ENCODE results near the gene CRY2. TPM values are rescaled to one million over a fixed set of nuclear protein-coding genes. Genes with fewer than 3 reads are reported as not detected.
A peak's percentile ranks its signal among the peaks of the same experiment; 100 is the strongest.

CRY2 gene
- total RNA-seq, 1 donor from 2014 or later, result 10.8 TPM

- no peak for TF ChIP-seq CTCF (IDR thresholded peaks at IDR 0.05; ENCODE audit: insufficient read depth, low read length, severe bottlenecking)
- DNase-seq (ENCODE audit: low read depth) (no peak), FAIRE-seq (no peak)
- no peaks in the 10 kb centered on the region for H3K27me3 ChIP-seq (ENCODE audit: control insufficient read depth, insufficient read depth, low read length)
- no peak overlapping the region for H3K4me3 ChIP-seq (ENCODE audit: low read depth, low read length)
- H3K36me3 ChIP-seq (ENCODE audit: control insufficient read depth, insufficient read depth, low read length), result peaks cover 33% of the 10 kb centered on the region
Measured at GRCh38 chr11:45915446-45915845, 68.2 kb downstream of the CRY2 start.

- H3K4me3 ChIP-seq (ENCODE audit: low read depth, low read length), result peak overlapping the region; percentile 95
- peaks cover 24% of the 10 kb centered on the region for H3K36me3 ChIP-seq (ENCODE audit: control insufficient read depth, insufficient read depth, low read length)
- no peaks in the 10 kb centered on the region for H3K27me3 ChIP-seq (ENCODE audit: control insufficient read depth, insufficient read depth, low read length)
- no peak for DNase-seq (ENCODE audit: low read depth)
- TF ChIP-seq CTCF (IDR thresholded peaks at IDR 0.05; ENCODE audit: insufficient read depth, low read length, severe bottlenecking), result no peak
- no peak for FAIRE-seq
Measured at GRCh38 chr11:45917286-45917622, 70.0 kb downstream of the CRY2 start.

GRCh38 chr11:45917623-45918330, 70.5 kb downstream of the CRY2 start, which contains the start of gene PEX16:
Gene PEX16, minus strand, starts transcription at chr11:45917877. Its CDS starts 66 bp downstream, at chr11:45917811.
- H3K36me3 ChIP-seq (ENCODE audit: control insufficient read depth, insufficient read depth, low read length), result peaks cover 24% of the 10 kb centered on the region
- TF ChIP-seq CTCF (IDR thresholded peaks at IDR 0.05; ENCODE audit: insufficient read depth, low read length, severe bottlenecking), result no peak
- DNase-seq (ENCODE audit: low read depth) (peak; percentile 98), FAIRE-seq (no peak)
- peak within 1 kb of the TSS; percentile 95 for H3K4me3 ChIP-seq (ENCODE audit: low read depth, low read length)
- no peaks in the 10 kb centered on the region for H3K27me3 ChIP-seq (ENCODE audit: control insufficient read depth, insufficient read depth, low read length)

- peaks cover 21% of the 10 kb centered on the region for H3K36me3 ChIP-seq (ENCODE audit: control insufficient read depth, insufficient read depth, low read length)
- FAIRE-seq, result no peak
- H3K27me3 ChIP-seq (ENCODE audit: control insufficient read depth, insufficient read depth, low read length), result no peaks in the 10 kb centered on the region
- TF ChIP-seq CTCF (IDR thresholded peaks at IDR 0.05; ENCODE audit: insufficient read depth, low read length, severe bottlenecking), result no peak
- peak overlapping the region; percentile 95 for H3K4me3 ChIP-seq (ENCODE audit: low read depth, low read length)
- DNase-seq (ENCODE audit: low read depth), result peak; percentile 60
Measured at GRCh38 chr11:45918331-45918941, 71.2 kb downstream of the CRY2 start.

GRCh38 chr11:45918962-45919675, 71.8 kb downstream of the CRY2 start:
- H3K36me3 ChIP-seq (ENCODE audit: control insufficient read depth, insufficient read depth, low read length), result peaks cover 16% of the 10 kb centered on the region
- FAIRE-seq (no peak), DNase-seq (ENCODE audit: low read depth) (no peak)
- no peaks in the 10 kb centered on the region for H3K27me3 ChIP-seq (ENCODE audit: control insufficient read depth, insufficient read depth, low read length)
- TF ChIP-seq CTCF (IDR thresholded peaks at IDR 0.05; ENCODE audit: insufficient read depth, low read length, severe bottlenecking), result no peak
- H3K4me3 ChIP-seq (ENCODE audit: low read depth, low read length), result no peak overlapping the region

Data from bronchial epithelial cell (primary cell).